HL-60/S4 (cell line): ENCODE measurements around the gene TMPRSS3.

Source experiments
- in situ Hi-C: fragments of 300-500 bp; cut with MboI; formaldehyde crosslinking; loops from 2 replicates; pipeline ENCODE4 v1.14.3; 2022; ENCODE audit warnings: low sequenced_read_pairs

TMPRSS3 gene

DNA sequence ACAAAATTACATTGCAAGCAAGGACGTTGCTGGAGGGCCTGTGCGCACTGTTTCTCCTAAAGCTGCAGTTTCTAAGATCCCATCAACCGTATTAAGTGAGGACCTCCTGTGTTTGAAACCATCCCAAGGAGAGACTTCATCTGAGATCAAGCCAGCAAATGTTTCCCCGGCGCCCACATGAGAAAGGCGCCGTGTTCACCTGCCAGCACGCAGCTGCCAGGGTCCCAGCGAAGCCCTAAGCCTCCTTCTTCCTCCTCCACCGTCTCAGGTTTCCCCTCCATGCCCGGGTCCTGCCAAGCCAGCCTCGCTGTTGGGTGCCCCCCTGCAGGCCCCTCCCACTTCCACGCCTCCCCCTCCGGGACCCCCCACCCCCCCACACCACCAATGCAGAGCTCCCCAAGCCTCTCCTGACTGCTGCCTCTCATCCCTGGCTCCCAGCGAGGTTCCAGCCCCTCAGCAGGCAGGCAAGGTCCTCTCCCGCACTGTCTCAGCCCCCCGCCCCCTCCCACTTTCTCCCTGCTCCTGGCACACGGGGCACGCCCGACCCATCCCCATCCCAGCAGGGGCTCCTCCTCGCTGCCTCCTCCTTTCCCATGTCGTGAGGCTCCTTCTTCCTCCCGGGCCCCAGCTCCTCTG, 20.9 kb downstream of the TMPRSS3 start:
- in situ Hi-C loops = loop anchor here (10.0 kb wide), 1 partner anchor 50 kb away; no protein-coding TSS in a partner anchor

- in situ Hi-C loops = loop anchor here (10.0 kb wide), 1 partner anchor 50 kb away; no protein-coding TSS in a partner anchor
These were observed 21.4 kb downstream of the TMPRSS3 start for GRCh38 chr21:42374457-42374856.

- in situ Hi-C loops = loop anchor here (10.0 kb wide), 1 partner anchor 49 kb away; no protein-coding TSS in a partner anchor
These were observed 21.9 kb downstream of the TMPRSS3 start for GRCh38 chr21:42373908-42374455.

DNA sequence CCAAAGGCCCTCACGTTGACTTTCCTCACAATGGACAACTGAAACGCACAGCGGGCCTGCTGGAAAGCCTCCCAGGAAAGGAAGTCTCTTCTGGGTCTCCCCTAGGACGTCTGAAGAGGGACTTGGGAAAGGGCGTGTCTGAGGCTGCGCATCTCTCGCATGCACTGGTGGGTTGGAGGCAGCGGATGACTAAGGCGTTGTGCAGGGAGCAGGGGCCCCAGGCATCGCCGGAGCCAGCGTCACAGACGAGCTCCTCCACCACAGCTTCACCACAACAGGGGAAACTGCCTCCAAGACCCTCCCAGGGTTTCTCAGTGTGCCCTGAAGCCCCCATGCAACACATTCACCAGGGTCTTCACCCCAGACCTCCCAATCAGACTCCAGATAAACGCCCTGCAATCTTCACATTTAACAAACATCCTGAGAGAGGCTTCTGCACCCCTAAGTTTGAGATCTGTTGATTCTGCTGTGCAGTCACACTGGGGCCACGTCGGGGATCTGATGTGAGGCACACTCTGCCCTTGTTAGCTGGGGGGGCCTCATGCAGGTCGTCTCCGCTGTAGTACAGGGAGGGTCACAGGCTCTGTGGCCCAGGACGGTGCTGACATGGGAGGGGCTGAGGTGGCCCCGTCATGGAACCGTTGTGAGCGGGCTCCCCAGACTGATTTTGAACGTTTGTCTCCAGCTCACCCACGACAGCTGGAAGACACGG, 22.5 kb downstream of the TMPRSS3 start:
- in situ Hi-C loops = loop anchor here (10.0 kb wide), 1 partner anchor 49 kb away; no protein-coding TSS in a partner anchor

GRCh38 chr21:42370894-42371654, 24.8 kb downstream of the TMPRSS3 start:
- in situ Hi-C loops = loop anchor here (10.0 kb wide), 1 partner anchor 46 kb away; no protein-coding TSS in a partner anchor

GRCh38 chr21:42369821-42370220, 26.0 kb downstream of the TMPRSS3 start:
- in situ Hi-C loops = loop anchor here (10.0 kb wide), 1 partner anchor 45 kb away; no protein-coding TSS in a partner anchor

DNA sequence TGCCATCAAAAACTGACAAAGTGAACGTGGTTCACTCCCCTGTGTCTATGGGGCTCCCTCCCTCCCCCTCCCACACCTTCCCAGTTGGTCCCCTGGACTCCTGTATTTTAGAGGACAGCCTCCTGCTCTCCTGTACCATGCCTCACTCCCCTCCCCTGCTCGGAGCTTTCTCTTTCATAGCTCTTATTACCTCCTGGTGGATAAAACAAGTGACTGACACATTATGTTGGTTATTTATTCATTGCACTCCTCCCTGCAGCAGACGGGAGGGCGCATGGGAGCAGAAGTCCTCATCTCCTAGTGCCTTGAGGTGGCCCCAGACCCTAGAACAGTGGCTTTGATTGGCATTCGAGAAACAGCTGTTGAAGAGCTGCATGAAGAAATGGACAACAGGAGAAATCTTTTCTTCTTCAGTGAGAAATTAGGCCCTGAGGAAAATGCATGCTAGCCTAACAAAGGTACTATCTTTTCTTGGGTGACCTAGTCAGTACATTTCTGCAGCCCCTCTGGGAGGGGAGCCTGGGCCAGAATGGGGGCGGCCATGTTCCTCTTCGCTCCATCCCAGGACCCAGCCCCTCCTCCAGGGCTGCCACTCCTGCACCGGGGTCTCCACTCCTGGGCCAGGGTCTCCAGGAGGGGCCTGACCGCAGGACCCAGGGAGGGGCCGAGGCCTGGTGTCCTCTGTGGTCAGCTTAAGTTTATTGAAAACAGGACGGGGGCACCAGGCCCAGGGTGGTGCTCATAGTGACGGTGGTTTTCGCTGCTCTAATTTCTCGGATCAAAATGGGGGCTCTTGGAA, 28.3 kb downstream of the TMPRSS3 start:
- in situ Hi-C loops = no loop called here

DNA sequence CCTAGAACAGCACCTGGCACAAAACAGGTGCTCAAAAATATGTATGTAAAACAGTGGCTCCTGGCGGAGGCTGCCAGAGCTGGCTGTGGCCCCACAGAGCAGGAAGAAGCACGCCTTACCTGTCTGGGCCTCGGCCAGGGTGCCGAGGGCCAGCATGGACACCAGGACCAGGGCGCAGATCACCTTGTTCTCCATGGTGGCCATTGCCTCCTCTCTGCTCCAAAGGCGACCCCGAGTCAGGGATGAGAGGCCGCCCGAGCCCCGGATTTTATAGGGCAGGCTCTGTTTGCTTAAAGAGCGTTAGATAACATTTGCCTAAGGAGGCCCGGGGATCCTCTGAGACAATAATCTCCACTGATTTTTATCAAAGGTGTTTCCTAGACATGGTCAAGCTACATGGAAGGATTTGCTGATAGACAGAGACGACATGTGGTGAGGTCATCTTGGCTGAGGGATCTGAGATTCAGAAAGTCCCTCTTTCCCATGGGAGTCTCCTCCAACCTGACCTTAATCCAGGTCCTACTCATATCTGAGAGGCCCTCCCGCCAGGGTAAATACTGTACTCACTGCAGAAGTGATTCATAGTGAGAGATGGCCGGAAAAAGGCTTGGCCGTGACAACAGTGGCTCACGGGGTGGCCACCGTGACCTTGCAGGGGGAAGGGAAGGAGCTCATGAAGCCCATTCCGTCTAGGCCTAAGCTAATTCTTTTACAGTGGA, 29.4 kb downstream of the TMPRSS3 start, which contains the start of gene TFF1:
TFF1 (minus strand) TSS at position 244 of the 719 bp plus-strand sequence; CDS start at position 204, 40 bp downstream.
- in situ Hi-C loops = no loop called here

DNA sequence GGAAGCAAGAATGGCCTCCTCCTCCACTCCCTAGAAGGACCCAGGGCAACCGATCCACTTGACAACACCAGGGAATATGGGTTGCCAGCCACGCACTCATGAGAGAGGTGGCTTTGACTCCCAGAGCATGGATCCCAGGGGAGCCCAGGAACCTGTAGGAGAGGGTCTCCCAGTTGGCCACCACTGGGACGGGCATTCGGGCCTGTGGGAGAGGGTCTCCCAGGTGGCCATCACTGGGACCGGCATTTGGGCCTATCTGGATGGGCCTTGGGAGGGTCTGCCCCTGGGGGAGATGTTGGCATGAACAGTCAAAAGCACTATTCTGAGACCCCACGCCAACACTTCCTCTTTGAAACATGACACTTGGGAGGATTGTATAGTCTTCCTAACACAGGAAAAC, 30.1 kb downstream of the TMPRSS3 start:
- in situ Hi-C loops = no loop called here

GRCh38 chr21:42364304-42364865, 31.5 kb downstream of the TMPRSS3 start:
- in situ Hi-C loops = no loop called here

GRCh38 chr21:42363312-42363711, 32.5 kb downstream of the TMPRSS3 start:
- in situ Hi-C loops = no loop called here

DNA sequence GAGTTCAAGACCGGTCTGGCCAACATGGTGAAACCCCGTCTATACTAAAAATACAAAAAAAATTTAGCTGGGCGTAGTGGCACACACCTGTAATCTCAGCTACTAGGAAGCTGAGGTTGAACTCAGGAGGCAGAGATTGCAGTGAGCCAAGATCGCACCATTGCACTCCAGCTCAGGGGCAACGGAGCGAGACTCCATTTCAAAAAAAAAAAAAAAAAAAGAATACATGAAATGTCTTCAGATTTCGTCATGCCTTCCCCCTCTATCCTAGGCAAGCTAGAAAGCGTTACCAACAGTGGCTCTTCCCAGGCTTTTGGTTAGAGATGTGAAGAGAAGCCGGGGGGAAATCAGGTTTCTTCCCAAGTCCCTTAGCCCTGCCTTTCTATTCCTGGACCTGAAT, 33.2 kb downstream of the TMPRSS3 start:
- in situ Hi-C loops = no loop called here

- in situ Hi-C loops = no loop called here
These were observed 33.7 kb downstream of the TMPRSS3 start for GRCh38 chr21:42362198-42362597.

DNA sequence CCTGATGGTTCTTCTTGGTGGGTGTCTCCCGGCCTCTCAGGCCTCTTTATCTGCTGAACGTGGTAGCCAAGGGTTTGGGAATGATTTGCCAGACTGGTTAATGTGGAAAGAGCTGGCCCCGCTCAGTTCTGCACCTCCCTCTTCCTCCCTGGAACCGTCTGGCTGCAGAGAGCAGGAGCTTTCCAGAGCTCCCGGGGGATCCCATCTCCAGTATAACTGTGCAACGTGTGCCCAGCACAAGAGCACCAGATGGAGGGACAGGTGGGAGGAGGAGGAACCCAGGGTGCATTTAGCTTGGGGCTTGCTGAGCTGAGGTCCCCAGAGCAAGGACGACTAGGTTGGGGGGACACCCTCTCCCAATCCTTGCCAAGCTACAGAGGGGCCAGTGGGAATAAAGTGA, 34.6 kb downstream of the TMPRSS3 start:
- in situ Hi-C loops = no loop called here

DNA sequence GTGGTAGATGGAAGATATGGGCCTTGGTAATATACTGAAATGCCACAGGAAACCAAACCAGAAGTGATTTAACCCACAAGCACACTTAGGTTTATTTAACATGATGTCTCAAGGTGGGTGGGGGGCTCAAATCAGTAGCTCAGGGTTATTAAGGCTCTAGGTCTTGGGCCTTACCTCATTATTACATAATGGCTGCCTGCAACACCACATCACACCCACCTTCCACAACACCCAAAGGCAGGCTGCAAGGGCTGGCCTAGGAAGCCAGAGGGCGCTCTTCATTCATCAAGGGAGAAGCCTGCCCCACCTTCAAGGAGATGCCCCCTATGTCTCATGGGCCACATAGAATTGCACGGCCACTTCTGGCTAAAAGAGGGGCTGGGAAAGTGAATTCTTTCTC, 35.5 kb downstream of the TMPRSS3 start:
- in situ Hi-C loops = no loop called here

GRCh38 chr21:42358937-42359336, 36.9 kb downstream of the TMPRSS3 start:
- in situ Hi-C loops = no loop called here

GRCh38 chr21:42358261-42358660, 37.6 kb downstream of the TMPRSS3 start:
- in situ Hi-C loops = no loop called here

GRCh38 chr21:42357307-42357706, 38.5 kb downstream of the TMPRSS3 start:
- in situ Hi-C loops = no loop called here

- in situ Hi-C loops = no loop called here
These were observed 39.2 kb downstream of the TMPRSS3 start for GRCh38 chr21:42356650-42357049.
